ENCODE data around the gene SSPN. TPM values are rescaled to one million over a fixed set of nuclear protein-coding genes. Genes with fewer than 3 reads are reported as not detected.

Gene SSPN
- total RNA-seq, 1 donor from 2014 or later: 6.3 TPM

DNA sequence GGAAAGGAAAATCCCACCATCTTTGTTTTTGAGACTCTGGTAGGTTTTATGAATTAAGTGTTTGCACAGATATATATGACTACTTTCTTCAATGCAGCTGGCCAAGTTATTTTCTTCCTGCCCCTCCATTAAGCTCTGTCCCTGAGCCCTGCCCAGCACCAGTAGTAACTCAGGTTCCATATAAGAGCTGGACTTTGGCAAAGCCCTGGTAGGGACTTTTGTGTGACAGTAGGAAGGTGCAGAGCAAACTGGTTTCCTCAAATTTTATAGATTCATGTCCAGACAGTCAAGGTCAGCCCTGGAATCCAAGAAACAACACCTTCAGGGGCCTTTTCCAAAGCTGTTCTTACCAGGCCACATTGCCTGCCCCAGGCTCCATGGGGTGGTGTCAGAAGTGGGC lies 47.3 kb downstream of the SSPN start:
- Histone ChIP-seq H3K79me2 (ENCODE audit: insufficient read depth, low read length) (no peaks in the 10 kb centered on the region), H4K20me1 (ENCODE audit: insufficient read depth, low read length) (no peaks in the 10 kb centered on the region), H3K27ac (ENCODE audit: low read depth, low read length) (no peak overlapping the region), H2AFZ (ENCODE audit: low read depth, low read length) (no peak overlapping the region), H3K4me2 (ENCODE audit: low read length) (no peak overlapping the region), H3K27me3 (ENCODE audit: insufficient read depth, low read length) (no peaks in the 10 kb centered on the region), H3K4me3 (ENCODE audit: insufficient read depth, low read depth, low read length) (no peak overlapping the region), H3K9me3 (ENCODE audit: insufficient read depth, low read depth, low read length) (no peaks in the 10 kb centered on the region), H3K4me1 (ENCODE audit: insufficient read depth, low read length) (peaks cover 27% of the 10 kb centered on the region), H3K36me3 (ENCODE audit: insufficient read depth, low read length) (no peaks in the 10 kb centered on the region), H3K9ac (ENCODE audit: low read length) (no peak overlapping the region)
- Mint-ChIP-seq H3K27ac (ENCODE audit: unreplicated experiment) (no peak overlapping the region), H3K4me1 (ENCODE audit: low read depth, unreplicated experiment) (peaks cover 10% of the 10 kb centered on the region), H3K36me3 (ENCODE audit: low read depth, unreplicated experiment) (no peaks in the 10 kb centered on the region), H3K9me3 (ENCODE audit: unreplicated experiment) (no peaks in the 10 kb centered on the region), H3K27me3 (ENCODE audit: low read depth, unreplicated experiment) (peaks cover 25% of the 10 kb centered on the region), H3K4me3 (ENCODE audit: unreplicated experiment) (no peak overlapping the region)
- FAIRE-seq (no peak), DNase-seq (ENCODE audit: low read depth) (no peak)
- TF ChIP-seq, protein P1, sequence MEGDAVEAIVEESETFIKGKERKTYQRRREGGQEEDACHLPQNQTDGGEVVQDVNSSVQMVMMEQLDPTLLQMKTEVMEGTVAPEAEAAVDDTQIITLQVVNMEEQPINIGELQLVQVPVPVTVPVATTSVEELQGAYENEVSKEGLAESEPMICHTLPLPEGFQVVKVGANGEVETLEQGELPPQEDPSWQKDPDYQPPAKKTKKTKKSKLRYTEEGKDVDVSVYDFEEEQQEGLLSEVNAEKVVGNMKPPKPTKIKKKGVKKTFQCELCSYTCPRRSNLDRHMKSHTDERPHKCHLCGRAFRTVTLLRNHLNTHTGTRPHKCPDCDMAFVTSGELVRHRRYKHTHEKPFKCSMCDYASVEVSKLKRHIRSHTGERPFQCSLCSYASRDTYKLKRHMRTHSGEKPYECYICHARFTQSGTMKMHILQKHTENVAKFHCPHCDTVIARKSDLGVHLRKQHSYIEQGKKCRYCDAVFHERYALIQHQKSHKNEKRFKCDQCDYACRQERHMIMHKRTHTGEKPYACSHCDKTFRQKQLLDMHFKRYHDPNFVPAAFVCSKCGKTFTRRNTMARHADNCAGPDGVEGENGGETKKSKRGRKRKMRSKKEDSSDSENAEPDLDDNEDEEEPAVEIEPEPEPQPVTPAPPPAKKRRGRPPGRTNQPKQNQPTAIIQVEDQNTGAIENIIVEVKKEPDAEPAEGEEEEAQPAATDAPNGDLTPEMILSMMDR (IDR thresholded peaks at IDR 0.05; ENCODE audit: insufficient read depth, low read depth, low read length): no peak
- TF ChIP-seq EZH2 (IDR thresholded peaks at IDR 0.05; ENCODE audit: insufficient read depth, low read length): no peak

DNA sequence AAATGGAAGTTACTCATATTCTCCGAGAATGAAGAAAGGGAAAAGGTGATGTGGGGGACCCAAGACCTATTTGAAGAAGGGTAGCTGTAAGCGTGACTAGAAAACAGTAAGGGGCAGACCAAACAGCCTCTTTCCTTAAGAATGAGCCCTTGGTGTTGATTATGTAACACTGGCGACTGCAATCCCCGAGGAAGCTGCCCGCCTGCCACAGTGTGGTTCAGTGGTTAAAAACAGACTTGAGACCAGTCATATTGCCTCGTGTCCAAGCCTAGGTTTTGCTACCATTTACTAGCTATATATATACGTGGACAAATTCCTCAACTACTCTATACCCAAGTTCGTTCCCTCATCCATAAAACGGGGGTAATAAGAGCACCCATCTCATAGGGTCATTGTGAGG lies 49.1 kb downstream of the SSPN start:
- Histone ChIP-seq H3K36me3 (ENCODE audit: insufficient read depth, low read length) (no peaks in the 10 kb centered on the region), H2AFZ (ENCODE audit: low read depth, low read length) (no peak overlapping the region), H3K4me2 (ENCODE audit: low read length) (no peak overlapping the region), H3K4me1 (ENCODE audit: insufficient read depth, low read length) (peaks cover 11% of the 10 kb centered on the region), H3K9me3 (ENCODE audit: insufficient read depth, low read depth, low read length) (no peaks in the 10 kb centered on the region), H3K4me3 (ENCODE audit: insufficient read depth, low read depth, low read length) (no peak overlapping the region), H3K9ac (ENCODE audit: low read length) (no peak overlapping the region), H3K27ac (ENCODE audit: low read depth, low read length) (no peak overlapping the region), H4K20me1 (ENCODE audit: insufficient read depth, low read length) (no peaks in the 10 kb centered on the region), H3K27me3 (ENCODE audit: insufficient read depth, low read length) (no peaks in the 10 kb centered on the region), H3K79me2 (ENCODE audit: insufficient read depth, low read length) (no peaks in the 10 kb centered on the region)
- Mint-ChIP-seq H3K36me3 (ENCODE audit: low read depth, unreplicated experiment) (no peaks in the 10 kb centered on the region), H3K9me3 (ENCODE audit: unreplicated experiment) (peaks cover 2% of the 10 kb centered on the region), H3K4me1 (ENCODE audit: low read depth, unreplicated experiment) (peaks cover 4% of the 10 kb centered on the region), H3K4me3 (ENCODE audit: unreplicated experiment) (no peak overlapping the region), H3K27me3 (ENCODE audit: low read depth, unreplicated experiment) (peaks cover 21% of the 10 kb centered on the region), H3K27ac (ENCODE audit: unreplicated experiment) (no peak overlapping the region)
- no peak for DNase-seq (ENCODE audit: low read depth)
- no peak for TF ChIP-seq EZH2 (IDR thresholded peaks at IDR 0.05; ENCODE audit: insufficient read depth, low read length)
- TF ChIP-seq, protein P1 (IDR thresholded peaks at IDR 0.05; ENCODE audit: insufficient read depth, low read depth, low read length): no peak
- FAIRE-seq: no peak

DNA sequence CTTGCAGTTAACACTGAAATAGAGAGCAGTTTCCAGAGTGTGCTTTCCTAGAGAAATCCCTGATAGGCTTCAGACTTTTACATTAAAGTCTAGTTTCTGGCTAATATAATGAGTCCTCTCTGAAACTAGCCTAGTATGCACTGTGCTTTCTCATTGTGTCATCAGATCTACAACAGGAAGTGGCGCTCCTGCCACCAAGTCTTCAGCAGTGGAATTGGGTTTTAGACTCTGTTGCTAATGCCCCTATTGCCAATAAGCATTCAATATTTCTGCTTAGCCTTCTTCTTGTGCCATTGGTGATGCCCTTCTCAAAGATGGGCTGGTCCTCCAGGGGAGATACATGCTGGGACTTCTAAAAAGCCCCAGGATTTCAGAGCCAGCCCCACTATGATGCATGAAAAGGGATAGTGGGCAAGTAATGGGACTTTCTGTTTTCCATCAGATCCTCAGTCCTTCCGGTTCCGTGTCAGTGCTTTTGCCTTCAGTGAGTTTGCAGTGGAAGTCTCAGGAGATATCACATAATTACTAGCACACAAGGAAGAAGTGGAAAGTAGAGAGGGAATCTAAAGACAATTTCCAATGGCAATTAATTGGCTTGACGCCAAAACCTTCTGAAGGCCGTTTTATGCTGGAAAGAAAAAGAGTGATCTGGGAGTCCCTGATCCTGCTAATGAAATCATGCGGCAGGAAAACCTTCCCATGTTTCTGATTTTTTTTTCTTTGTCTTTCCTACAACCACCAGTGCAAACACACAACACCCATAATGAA lies 50.0 kb downstream of the SSPN start:
- no peak overlapping the region for H3K27ac Mint-ChIP-seq (ENCODE audit: unreplicated experiment)
- H3K9me3 Mint-ChIP-seq (ENCODE audit: unreplicated experiment): peaks cover 6% of the 10 kb centered on the region
- Histone ChIP-seq H2AFZ (ENCODE audit: low read depth, low read length) (no peak overlapping the region), H3K27me3 (ENCODE audit: insufficient read depth, low read length) (no peaks in the 10 kb centered on the region), H3K4me2 (ENCODE audit: low read length) (no peak overlapping the region), H3K9ac (ENCODE audit: low read length) (no peak overlapping the region), H3K36me3 (ENCODE audit: insufficient read depth, low read length) (no peaks in the 10 kb centered on the region), H3K79me2 (ENCODE audit: insufficient read depth, low read length) (no peaks in the 10 kb centered on the region), H3K27ac (ENCODE audit: low read depth, low read length) (no peak overlapping the region), H3K4me1 (ENCODE audit: insufficient read depth, low read length) (peaks cover 3% of the 10 kb centered on the region), H4K20me1 (ENCODE audit: insufficient read depth, low read length) (no peaks in the 10 kb centered on the region), H3K9me3 (ENCODE audit: insufficient read depth, low read depth, low read length) (no peaks in the 10 kb centered on the region), H3K4me3 (ENCODE audit: insufficient read depth, low read depth, low read length) (no peak overlapping the region)
- no peak for DNase-seq (ENCODE audit: low read depth)
- no peak for FAIRE-seq
- no peak overlapping the region for H3K4me3 Mint-ChIP-seq (ENCODE audit: unreplicated experiment)
- H3K4me1 Mint-ChIP-seq (ENCODE audit: low read depth, unreplicated experiment): no peaks in the 10 kb centered on the region
- H3K36me3 Mint-ChIP-seq (ENCODE audit: low read depth, unreplicated experiment): no peaks in the 10 kb centered on the region
- peaks cover 17% of the 10 kb centered on the region for H3K27me3 Mint-ChIP-seq (ENCODE audit: low read depth, unreplicated experiment)
- no peak for TF ChIP-seq EZH2 (IDR thresholded peaks at IDR 0.05; ENCODE audit: insufficient read depth, low read length)
- TF ChIP-seq, protein P1 (IDR thresholded peaks at IDR 0.05; ENCODE audit: insufficient read depth, low read depth, low read length): no peak
